C4-2B (cell line): ENCODE measurements around the gene STAT3.
"Not testable (repeated sequence)": the region's sequence is repeated elsewhere in the genome, so short reads cannot be mapped to it uniquely, and the experiment has no call there.

Experiments
- ZFX ChIP-seq: fragments of 450-650 bp; IDR thresholded peaks from 2 replicates; pipeline ENCODE4 v1.6.1; 2017
- TF ChIP-seq, protein P1 (sequence below): fragments of 450-650 bp; conservative IDR thresholded peaks from 2 replicates; pipeline ENCODE4 v1.5.1; 2017; ENCODE audit warnings: mild to moderate bottlenecking

DNA sequence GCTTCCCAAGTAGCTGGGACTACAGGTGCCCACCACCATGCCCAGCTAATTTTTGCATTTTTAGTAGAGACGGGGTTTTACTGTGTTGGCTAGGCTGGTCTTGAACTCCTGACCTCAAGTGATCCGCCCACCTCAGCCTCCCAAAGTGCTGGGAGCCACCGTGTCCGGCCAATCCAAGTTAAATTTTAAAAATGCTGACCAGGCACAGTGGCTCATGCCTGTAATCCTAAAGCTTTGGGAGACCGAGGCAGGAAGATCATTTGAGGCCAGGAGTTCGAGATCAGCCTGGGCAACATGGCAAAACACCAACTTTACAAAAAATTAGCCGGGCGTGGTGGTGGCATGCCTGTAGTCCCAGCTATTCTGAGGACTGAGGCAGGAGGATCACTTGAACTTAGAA lies 3.2 kb upstream of the STAT3 start:
- TF ChIP-seq, protein P1, sequence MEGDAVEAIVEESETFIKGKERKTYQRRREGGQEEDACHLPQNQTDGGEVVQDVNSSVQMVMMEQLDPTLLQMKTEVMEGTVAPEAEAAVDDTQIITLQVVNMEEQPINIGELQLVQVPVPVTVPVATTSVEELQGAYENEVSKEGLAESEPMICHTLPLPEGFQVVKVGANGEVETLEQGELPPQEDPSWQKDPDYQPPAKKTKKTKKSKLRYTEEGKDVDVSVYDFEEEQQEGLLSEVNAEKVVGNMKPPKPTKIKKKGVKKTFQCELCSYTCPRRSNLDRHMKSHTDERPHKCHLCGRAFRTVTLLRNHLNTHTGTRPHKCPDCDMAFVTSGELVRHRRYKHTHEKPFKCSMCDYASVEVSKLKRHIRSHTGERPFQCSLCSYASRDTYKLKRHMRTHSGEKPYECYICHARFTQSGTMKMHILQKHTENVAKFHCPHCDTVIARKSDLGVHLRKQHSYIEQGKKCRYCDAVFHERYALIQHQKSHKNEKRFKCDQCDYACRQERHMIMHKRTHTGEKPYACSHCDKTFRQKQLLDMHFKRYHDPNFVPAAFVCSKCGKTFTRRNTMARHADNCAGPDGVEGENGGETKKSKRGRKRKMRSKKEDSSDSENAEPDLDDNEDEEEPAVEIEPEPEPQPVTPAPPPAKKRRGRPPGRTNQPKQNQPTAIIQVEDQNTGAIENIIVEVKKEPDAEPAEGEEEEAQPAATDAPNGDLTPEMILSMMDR, result not testable (repeated sequence)
- TF ChIP-seq ZFX, result not testable (repeated sequence)
